ENCODE results near the gene SIVA1.

SIVA1 gene

DNA sequence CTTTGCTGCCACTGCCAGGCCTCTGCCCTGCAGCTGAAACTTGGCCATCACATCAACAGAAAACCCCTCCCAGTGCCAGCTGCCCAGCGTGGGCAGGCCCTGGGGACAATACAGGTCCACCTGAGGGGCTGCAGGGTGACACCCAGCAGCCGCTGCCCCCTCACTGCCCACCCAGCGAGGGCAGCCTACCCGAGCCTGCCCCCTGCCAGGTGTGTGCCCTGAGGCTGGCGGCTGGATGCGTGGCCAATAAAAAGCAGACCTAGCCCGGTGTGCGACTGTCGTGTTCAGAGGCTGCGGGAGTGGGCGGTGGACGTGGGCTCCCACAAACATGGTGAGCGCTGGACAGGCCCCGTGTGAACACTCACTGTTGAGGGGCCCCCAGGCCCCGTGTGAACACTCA, 33.6 kb upstream of the SIVA1 start:
- TF ChIP-seq EZH2phosphoT487 (IDR thresholded peaks at IDR 0.05; ENCODE audit: low read length) (no peak), EZH2 (optimal IDR thresholded peaks at IDR 0.05; ENCODE audit: low read depth, low read length) (no peak)
- TF ChIP-seq, protein P1, sequence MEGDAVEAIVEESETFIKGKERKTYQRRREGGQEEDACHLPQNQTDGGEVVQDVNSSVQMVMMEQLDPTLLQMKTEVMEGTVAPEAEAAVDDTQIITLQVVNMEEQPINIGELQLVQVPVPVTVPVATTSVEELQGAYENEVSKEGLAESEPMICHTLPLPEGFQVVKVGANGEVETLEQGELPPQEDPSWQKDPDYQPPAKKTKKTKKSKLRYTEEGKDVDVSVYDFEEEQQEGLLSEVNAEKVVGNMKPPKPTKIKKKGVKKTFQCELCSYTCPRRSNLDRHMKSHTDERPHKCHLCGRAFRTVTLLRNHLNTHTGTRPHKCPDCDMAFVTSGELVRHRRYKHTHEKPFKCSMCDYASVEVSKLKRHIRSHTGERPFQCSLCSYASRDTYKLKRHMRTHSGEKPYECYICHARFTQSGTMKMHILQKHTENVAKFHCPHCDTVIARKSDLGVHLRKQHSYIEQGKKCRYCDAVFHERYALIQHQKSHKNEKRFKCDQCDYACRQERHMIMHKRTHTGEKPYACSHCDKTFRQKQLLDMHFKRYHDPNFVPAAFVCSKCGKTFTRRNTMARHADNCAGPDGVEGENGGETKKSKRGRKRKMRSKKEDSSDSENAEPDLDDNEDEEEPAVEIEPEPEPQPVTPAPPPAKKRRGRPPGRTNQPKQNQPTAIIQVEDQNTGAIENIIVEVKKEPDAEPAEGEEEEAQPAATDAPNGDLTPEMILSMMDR (IDR thresholded peaks at IDR 0.05; ENCODE audit: low read length) = no peak
- Histone ChIP-seq H2AFZ (ENCODE audit: low read length) (no peak overlapping the region), H3K9me3 (replicated peaks; ENCODE audit: insufficient read depth, low read length) (no peaks in the 10 kb centered on the region), H3F3A (ENCODE audit: insufficient read depth, low read length) (no peaks in the 10 kb centered on the region), H3K4me2 (ENCODE audit: low read depth, low read length) (no peak overlapping the region), H3K4me3 (ENCODE audit: low read length) (no peak overlapping the region), H3K27me3 (replicated peaks; ENCODE audit: insufficient read depth, low read length) (no peaks in the 10 kb centered on the region), H3K9me2 (replicated peaks; ENCODE audit: insufficient read depth, low read length) (no peaks in the 10 kb centered on the region), H3K79me2 (ENCODE audit: low read length) (no peaks in the 10 kb centered on the region), H3K9ac (ENCODE audit: low read length) (no peak overlapping the region), H4K20me1 (ENCODE audit: insufficient read depth, low read length) (no peaks in the 10 kb centered on the region), H3K36me3 (replicated peaks; ENCODE audit: insufficient read depth, low read length) (no peaks in the 10 kb centered on the region), H3K4me1 (ENCODE audit: low read length) (peaks cover 10% of the 10 kb centered on the region; the same call in 1 of the 2 replicates), H3K27ac (ENCODE audit: low read length) (no peak overlapping the region)
- DNase-seq = no peak

DNA sequence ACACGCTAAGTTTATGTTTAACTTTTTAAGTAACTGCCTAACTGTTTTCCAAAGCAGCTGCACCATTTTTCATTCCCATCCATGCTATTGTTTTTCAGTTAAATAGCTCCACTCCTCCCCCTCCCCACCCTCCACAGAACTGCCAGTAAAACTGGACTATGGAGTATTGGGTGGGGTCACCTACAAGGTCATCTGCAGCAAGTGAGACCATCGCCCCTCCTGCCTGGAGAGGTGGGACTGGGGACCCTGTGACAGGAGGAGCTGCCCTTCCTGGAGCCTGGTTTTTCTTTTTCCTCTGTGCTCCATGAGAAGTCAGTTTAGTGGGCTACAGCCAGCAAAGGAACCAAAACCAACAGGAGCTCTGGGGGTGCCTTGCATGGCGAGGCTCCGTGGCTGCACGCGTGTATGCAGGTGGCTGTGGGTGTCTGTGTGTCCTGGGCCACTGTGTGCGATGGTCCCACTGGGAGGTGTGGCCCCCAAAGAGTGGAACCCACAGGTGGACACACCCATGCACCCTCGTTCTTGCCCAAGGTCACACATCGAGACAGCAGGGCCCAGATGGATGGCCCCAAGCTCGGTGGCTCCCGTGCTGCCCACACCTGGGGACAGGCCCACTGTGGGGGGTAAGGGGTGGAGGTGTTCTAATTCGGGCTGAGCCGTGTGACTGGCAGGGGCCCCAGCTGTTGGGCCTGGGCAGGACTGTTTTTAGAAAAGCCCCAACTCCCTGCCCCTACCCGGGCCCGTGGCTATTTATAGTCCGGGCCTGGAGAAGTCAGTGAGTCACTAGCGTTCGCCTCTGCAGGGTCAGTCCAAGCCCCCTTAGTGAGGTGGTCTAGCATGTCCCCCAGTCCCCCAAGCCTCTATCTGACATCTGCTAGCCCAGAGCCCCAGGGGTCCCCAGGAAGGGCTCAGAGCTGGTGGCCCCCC, 31.2 kb upstream of the SIVA1 start:
- Histone ChIP-seq H3K27ac (ENCODE audit: low read length) (no peak overlapping the region), H3F3A (ENCODE audit: insufficient read depth, low read length) (no peaks in the 10 kb centered on the region), H3K79me2 (ENCODE audit: low read length) (no peaks in the 10 kb centered on the region), H2AFZ (ENCODE audit: low read length) (no peak overlapping the region), H3K9me3 (replicated peaks; ENCODE audit: insufficient read depth, low read length) (no peaks in the 10 kb centered on the region), H4K20me1 (ENCODE audit: insufficient read depth, low read length) (no peaks in the 10 kb centered on the region), H3K36me3 (replicated peaks; ENCODE audit: insufficient read depth, low read length) (no peaks in the 10 kb centered on the region), H3K27me3 (replicated peaks; ENCODE audit: insufficient read depth, low read length) (peaks cover 22% of the 10 kb centered on the region), H3K4me2 (ENCODE audit: low read depth, low read length) (no peak overlapping the region), H3K9me2 (replicated peaks; ENCODE audit: insufficient read depth, low read length) (no peaks in the 10 kb centered on the region), H3K4me3 (ENCODE audit: low read length) (no peak overlapping the region), H3K4me1 (ENCODE audit: low read length) (peaks cover 10% of the 10 kb centered on the region; the same call in 1 of the 2 replicates), H3K9ac (ENCODE audit: low read length) (no peak overlapping the region)
- DNase-seq = no peak
- TF ChIP-seq, protein P1 (IDR thresholded peaks at IDR 0.05; ENCODE audit: low read length) = no peak
- TF ChIP-seq EZH2phosphoT487 (IDR thresholded peaks at IDR 0.05; ENCODE audit: low read length) (no peak), EZH2 (optimal IDR thresholded peaks at IDR 0.05; ENCODE audit: low read depth, low read length) (no peak)

DNA sequence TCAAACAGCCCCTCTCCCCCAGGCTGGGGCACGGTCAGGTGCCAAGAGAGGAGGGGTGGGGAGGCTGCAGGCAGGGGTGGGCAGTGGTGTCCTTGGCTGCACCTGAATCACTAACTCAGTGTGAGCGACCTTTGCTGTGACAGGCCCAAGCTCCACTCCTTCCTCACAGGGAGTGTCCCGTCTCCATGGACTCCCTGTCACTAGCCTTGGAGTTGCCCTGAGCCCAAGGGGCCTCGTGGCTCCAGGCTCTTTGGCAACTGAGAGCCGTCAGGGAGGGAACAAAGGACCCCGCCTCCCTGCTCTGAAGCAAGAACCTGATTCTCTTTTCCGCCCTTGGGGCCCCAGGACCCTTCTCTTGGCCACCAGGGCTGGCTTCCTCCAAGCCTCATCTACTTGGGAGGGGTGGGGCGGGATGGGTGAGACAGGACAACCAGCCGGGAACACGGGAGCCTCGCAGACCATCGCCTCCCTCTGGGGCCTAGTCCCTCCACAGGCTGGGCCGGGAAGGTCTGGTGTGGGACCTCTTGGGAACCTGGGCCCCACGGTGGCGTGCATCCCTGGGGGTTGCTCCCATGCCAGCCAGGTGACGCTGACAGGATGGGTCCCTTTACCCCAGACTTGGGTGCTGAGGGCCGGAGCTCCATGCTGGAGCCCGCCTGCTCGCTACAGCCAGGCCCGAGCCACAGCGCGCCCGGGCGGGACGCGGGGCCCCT, 29.9 kb upstream of the SIVA1 start:
- Histone ChIP-seq H3K9me3 (replicated peaks; ENCODE audit: insufficient read depth, low read length) (no peaks in the 10 kb centered on the region), H3K9me2 (replicated peaks; ENCODE audit: insufficient read depth, low read length) (no peaks in the 10 kb centered on the region), H4K20me1 (ENCODE audit: insufficient read depth, low read length) (no peaks in the 10 kb centered on the region), H3K79me2 (ENCODE audit: low read length) (no peaks in the 10 kb centered on the region), H3F3A (ENCODE audit: insufficient read depth, low read length) (no peaks in the 10 kb centered on the region), H3K9ac (ENCODE audit: low read length) (no peak overlapping the region), H3K4me3 (ENCODE audit: low read length) (no peak overlapping the region), H3K4me2 (ENCODE audit: low read depth, low read length) (peak overlapping the region; percentile 63; the same call in 1 of the 2 replicates), H3K36me3 (replicated peaks; ENCODE audit: insufficient read depth, low read length) (no peaks in the 10 kb centered on the region), H3K4me1 (ENCODE audit: low read length) (peaks cover 10% of the 10 kb centered on the region; the same call in 1 of the 2 replicates), H2AFZ (ENCODE audit: low read length) (no peak overlapping the region), H3K27me3 (replicated peaks; ENCODE audit: insufficient read depth, low read length) (peaks cover 26% of the 10 kb centered on the region), H3K27ac (ENCODE audit: low read length) (no peak overlapping the region)
- DNase-seq = no peak
- TF ChIP-seq EZH2 (optimal IDR thresholded peaks at IDR 0.05; ENCODE audit: low read depth, low read length) (no peak), EZH2phosphoT487 (IDR thresholded peaks at IDR 0.05; ENCODE audit: low read length) (no peak)
- TF ChIP-seq, protein P1 (IDR thresholded peaks at IDR 0.05; ENCODE audit: low read length) = no peak
